B cell (primary cell): ENCODE data around the gene NMT2. TPM values are rescaled to one million over a fixed set of nuclear protein-coding genes. Genes with fewer than 3 reads are reported as not detected.

ENCODE experiments used
- ATAC-seq: fragments of 200-7000 bp; cut with Tn5 transposase; one replicate; pipeline ENCODE4 v1.10.0; 2021; ENCODE audit warnings: low read depth, mild to moderate bottlenecking, moderate number of reproducible peaks, moderate library complexity
- CTCF ChIA-PET: fragments of 350-600 bp; sonication (Branson Sonifier 250); formaldehyde crosslinking; loops from one replicate; lab custom pipeline; 2021; ENCODE audit warnings: antibody characterized with exemption, inconsistent platforms; lab: Charles Lee
- POLR2A ChIA-PET: fragments of 350-600 bp; sonication (Branson Sonifier 250); formaldehyde crosslinking; loops from one replicate; lab custom pipeline; 2021; ENCODE audit warnings: antibody characterized with exemption; lab: Charles Lee
- DNase-seq: peaks from one replicate; pipeline ENCODE4 v3.0.0; 2013
- H2AFZ ChIP-seq: 2 replicates; pipeline ENCODE4 v1.6.1; 2012; ENCODE audit warnings: mild to moderate bottlenecking, low read depth, low read length; ENCODE audit not compliant: insufficient read depth, poor library complexity, severe bottlenecking
- H3K27ac ChIP-seq, 2 donors: 1 replicate in 1 of 2; 2 replicates in 1 of 2; pipeline ENCODE4 v1.5.1; 2012 to 2013; ENCODE audit warnings: low read length in 2 of 2, mild to moderate bottlenecking in 2 of 2, moderate library complexity in 1 of 2
- H3K27me3 ChIP-seq, 4 experiments: fragments of 200-600 bp in 1 of 4; sonication (generic) in 1 of 4; replicated peaks in 1 of 4; 1 replicate in 2 of 4; 2 replicates in 2 of 4; pipeline versions ENCODE4 v1.6.1 to v1.7.0; 2013 to 2016; ENCODE audit warnings: low read length in 3 of 4, mild to moderate bottlenecking in 2 of 4, mixed read lengths in 1 of 4, moderate library complexity in 1 of 4; ENCODE audit not compliant: insufficient read depth in 4 of 4, control insufficient read depth in 3 of 4; ENCODE audit errors: control extremely low read depth in 1 of 4
- H3K36me3 ChIP-seq, 2 experiments: replicated peaks in 1 of 2; 1 replicate in 1 of 2; 2 replicates in 1 of 2; pipeline versions ENCODE4 v1.6.1 to v1.7.1; 2013; ENCODE audit warnings: low read length in 1 of 2; ENCODE audit not compliant: insufficient read depth in 2 of 2, control insufficient read depth in 1 of 2; ENCODE audit errors: control extremely low read depth in 1 of 2, extremely low read depth in 1 of 2
- H3K4me1 ChIP-seq, 2 donors: fragments of 200-600 bp in 1 of 2; sonication (generic) in 1 of 2; 1 replicate in 1 of 2; 2 replicates in 1 of 2; pipeline versions ENCODE4 v1.5.1 to v1.6.1; 2013 to 2017; ENCODE audit warnings: low read length in 2 of 2; ENCODE audit not compliant: control insufficient read depth in 2 of 2, insufficient read depth in 2 of 2
- H3K4me2 ChIP-seq: replicated peaks from 2 replicates; pipeline ENCODE3; 2012; ENCODE audit warnings: mild to moderate bottlenecking, low read depth, low read length; ENCODE audit not compliant: poor library complexity, severe bottlenecking
- H3K4me3 ChIP-seq, 5 experiments: fragments of 200-600 bp in 1 of 5; sonication (generic) in 1 of 5; 1 replicate in 3 of 5; 2 replicates in 2 of 5; pipeline versions ENCODE4 v1.5.1 to v1.7.0; 2011 to 2016; ENCODE audit warnings: low read length in 4 of 5, mild to moderate bottlenecking in 4 of 5, low read depth in 2 of 5, control low read depth in 1 of 5, moderate library complexity in 1 of 5; ENCODE audit not compliant: insufficient read depth in 1 of 5; ENCODE audit errors: control extremely low read depth in 1 of 5, extremely low read depth in 1 of 5
- H3K79me2 ChIP-seq: fragments of 200-600 bp; sonication (generic); one replicate; pipeline ENCODE4 v1.6.0; 2016; ENCODE audit warnings: low read length; ENCODE audit not compliant: control insufficient read depth, insufficient read depth
- H3K9ac ChIP-seq: fragments of 200-600 bp; sonication (generic); 2 replicates; pipeline ENCODE4 v1.6.1; 2017; ENCODE audit warnings: mild to moderate bottlenecking, low read length, moderate library complexity
- H3K9me3 ChIP-seq, 3 donors: one replicate each; pipeline versions ENCODE4 v1.6.1 to v1.7.1; 2013; ENCODE audit warnings: low read length in 2 of 3; ENCODE audit not compliant: control insufficient read depth in 2 of 3, insufficient read depth in 1 of 3; ENCODE audit errors: control extremely low read depth in 1 of 3
- H4K20me1 ChIP-seq: 2 replicates; pipeline ENCODE4 v1.6.0; 2012; ENCODE audit warnings: mild to moderate bottlenecking, low read length; ENCODE audit not compliant: insufficient read depth, control insufficient read depth, poor library complexity, severe bottlenecking
- H3K27ac Mint-ChIP-seq: one replicate; pipeline ENCODE4 v1.8.0; 2021; ENCODE audit warnings: mixed read lengths
- H3K27me3 Mint-ChIP-seq: one replicate; pipeline ENCODE4 v1.8.0; 2021; ENCODE audit warnings: mixed read lengths
- H3K4me1 Mint-ChIP-seq: one replicate; pipeline ENCODE4 v1.8.0; 2021; ENCODE audit warnings: mixed read lengths
- H3K4me3 Mint-ChIP-seq: one replicate; pipeline ENCODE4 v1.8.0; 2021; ENCODE audit warnings: mixed read lengths
- H3K9me3 Mint-ChIP-seq: one replicate; pipeline ENCODE4 v1.8.0; 2022; ENCODE audit warnings: mixed read lengths; ENCODE audit not compliant: insufficient read depth
- EZH2 ChIP-seq: IDR thresholded peaks from 2 replicates; pipeline ENCODE4 v1.6.1; 2012; ENCODE audit warnings: borderline replicate concordance, low read depth, mild to moderate bottlenecking, moderate library complexity, low read length; ENCODE audit not compliant: insufficient read depth, poor library complexity, severe bottlenecking
- WGBS: methylation state at CpG from one replicate; pipeline ENCODE4 v1.1.5; 2013; ENCODE audit warnings: missing lambda C conversion rate; ENCODE audit not compliant: insufficient coverage; 5-methylcytosine and 5-hydroxymethylcytosine counted together
- intact Hi-C: fragments of 100-400 bp; cut with micrococcal nuclease; formaldehyde crosslinking; loops from one replicate; pipeline ENCODE4 v1.10.0; 2022
- polyA plus RNA-seq: library from polyadenylated mRNA; depleted of rRNA; stranded (reverse); fragments of >200 nt; gene quantifications from 2 replicates; pipeline ENCODE4 v1.2.3, GENCODE V29; 2012
- total RNA-seq, 2 donors: library from RNA; stranded (reverse); fragments of 120-200 nt in 1 of 2; gene quantifications; 1 replicate in 1 of 2; 2 replicates in 1 of 2; pipeline versions ENCODE4 v1.2.3 to v1.2.4, GENCODE V29; 2013 to 2022
- TF ChIP-seq, protein P1 (sequence below): fragments of 200-600 bp; IDR thresholded peaks from one replicate; pipeline ENCODE4 v1.8.0; 2022; ENCODE audit warnings: antibody characterized with exemption, mild to moderate bottlenecking

The NMT2 gene
- total and polyA plus RNA-seq, 2 donors (not counting 1 experiment from before 2014, with no cell fraction given): 2.8 to 73.3 TPM

DNA sequence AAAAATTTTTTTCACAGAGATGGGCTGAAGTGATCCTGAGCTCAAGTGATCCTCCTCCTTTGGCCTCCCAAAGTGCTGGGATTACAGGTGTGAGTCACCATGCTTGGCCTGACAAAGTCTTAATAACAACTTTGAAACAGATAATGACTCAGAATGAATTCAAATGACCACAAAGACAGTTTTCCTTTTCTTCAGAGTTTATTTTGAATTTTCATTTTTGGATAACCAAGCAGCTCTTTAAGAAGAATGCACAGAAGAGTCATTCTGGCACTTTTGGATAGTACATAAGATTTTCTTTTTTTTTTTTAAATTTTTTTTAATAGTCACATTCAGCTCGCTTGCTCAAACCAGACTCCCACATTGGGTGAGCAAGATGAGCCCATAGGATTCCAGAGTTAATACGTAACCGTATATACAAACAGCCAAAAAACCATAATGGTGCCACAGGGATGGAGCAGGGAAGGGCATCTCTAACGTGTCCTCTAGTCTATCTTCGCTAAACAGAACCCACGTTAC lies 43.0 kb upstream of the NMT2 start:
- Mint-ChIP-seq H3K4me1 (peaks cover 28% of the 10 kb centered on the region), H3K27ac (no peak overlapping the region), H3K4me3 (no peak overlapping the region), H3K9me3 (no peaks in the 10 kb centered on the region), H3K27me3 (no peaks in the 10 kb centered on the region)
- H3K27me3 ChIP-seq: no peaks in the 10 kb centered on the region
- H3K79me2 ChIP-seq: no peaks in the 10 kb centered on the region
- ATAC-seq: no peak
- H3K9me3 ChIP-seq: no peaks in the 10 kb centered on the region
- H2AFZ ChIP-seq: no peak overlapping the region
- H3K9ac ChIP-seq: no peak overlapping the region
- 97% methylated on average over 3 of the region's 6 CpGs for WGBS
- H4K20me1 ChIP-seq: no peaks in the 10 kb centered on the region
- TF ChIP-seq EZH2: no peak
- intact Hi-C loops: no loop called here
- H3K4me3 ChIP-seq: no peak overlapping the region
- no peak overlapping the region for H3K27ac ChIP-seq
- peaks cover 16 to 18% of the 10 kb centered on the region in 2 donors for H3K4me1 ChIP-seq
- ChIA-PET POLR2A (no interaction called here), CTCF (interaction anchor here (0.8 to 3.2 kb wide), 3 partner anchors 10 to 44 kb away, joined by 3 to 8 read pairs (median 4); no protein-coding TSS in a partner anchor)
- H3K36me3 ChIP-seq: no peaks in the 10 kb centered on the region
- DNase-seq: no peak
- H3K4me2 ChIP-seq: no peak overlapping the region

DNA sequence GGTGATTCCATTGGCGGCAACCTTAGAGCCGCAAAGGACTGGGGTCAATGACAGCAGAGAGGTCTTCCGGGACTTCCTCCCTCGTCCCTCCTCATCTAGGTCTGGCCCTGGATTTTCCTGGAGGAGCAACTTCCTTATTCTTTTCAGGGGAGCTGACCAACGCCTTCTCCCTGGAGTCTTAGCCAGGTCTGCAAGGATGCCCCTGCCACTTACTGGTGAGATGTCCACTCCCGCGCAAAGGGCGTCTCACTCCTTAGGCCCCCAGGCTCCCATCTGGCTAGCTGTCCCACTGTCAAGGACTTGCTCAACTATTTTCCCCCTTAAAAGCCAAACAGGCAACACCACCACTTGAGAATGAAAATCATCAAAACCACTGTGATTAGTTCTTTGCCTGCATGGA lies 42.0 kb upstream of the NMT2 start:
- H3K4me3 Mint-ChIP-seq: no peak overlapping the region
- H3K27ac Mint-ChIP-seq: no peak overlapping the region
- peaks cover 28% of the 10 kb centered on the region for H3K4me1 Mint-ChIP-seq
- no peaks in the 10 kb centered on the region for H3K27me3 ChIP-seq
- ATAC-seq: no peak
- H3K9ac ChIP-seq: no peak overlapping the region
- ChIA-PET CTCF (interaction anchor here (0.7 to 3.2 kb wide), 4 partner anchors 11 to 43 kb away, joined by 3 to 8 read pairs (median 4); no protein-coding TSS in a partner anchor), POLR2A (no interaction called here)
- DNase-seq: no peak
- no peak overlapping the region for H2AFZ ChIP-seq
- intact Hi-C loops: no loop called here
- no peak overlapping the region for H3K27ac ChIP-seq
- 93% methylated on average over 8 of the region's 8 CpGs for WGBS
- no peak overlapping the region for H3K4me2 ChIP-seq
- H4K20me1 ChIP-seq: no peaks in the 10 kb centered on the region
- no peaks in the 10 kb centered on the region for H3K9me3 ChIP-seq
- no peak overlapping the region for H3K4me3 ChIP-seq
- no peaks in the 10 kb centered on the region for H3K27me3 Mint-ChIP-seq
- no peak for TF ChIP-seq EZH2
- TF ChIP-seq, protein P1, sequence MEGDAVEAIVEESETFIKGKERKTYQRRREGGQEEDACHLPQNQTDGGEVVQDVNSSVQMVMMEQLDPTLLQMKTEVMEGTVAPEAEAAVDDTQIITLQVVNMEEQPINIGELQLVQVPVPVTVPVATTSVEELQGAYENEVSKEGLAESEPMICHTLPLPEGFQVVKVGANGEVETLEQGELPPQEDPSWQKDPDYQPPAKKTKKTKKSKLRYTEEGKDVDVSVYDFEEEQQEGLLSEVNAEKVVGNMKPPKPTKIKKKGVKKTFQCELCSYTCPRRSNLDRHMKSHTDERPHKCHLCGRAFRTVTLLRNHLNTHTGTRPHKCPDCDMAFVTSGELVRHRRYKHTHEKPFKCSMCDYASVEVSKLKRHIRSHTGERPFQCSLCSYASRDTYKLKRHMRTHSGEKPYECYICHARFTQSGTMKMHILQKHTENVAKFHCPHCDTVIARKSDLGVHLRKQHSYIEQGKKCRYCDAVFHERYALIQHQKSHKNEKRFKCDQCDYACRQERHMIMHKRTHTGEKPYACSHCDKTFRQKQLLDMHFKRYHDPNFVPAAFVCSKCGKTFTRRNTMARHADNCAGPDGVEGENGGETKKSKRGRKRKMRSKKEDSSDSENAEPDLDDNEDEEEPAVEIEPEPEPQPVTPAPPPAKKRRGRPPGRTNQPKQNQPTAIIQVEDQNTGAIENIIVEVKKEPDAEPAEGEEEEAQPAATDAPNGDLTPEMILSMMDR: no peak
- H3K9me3 Mint-ChIP-seq: no peaks in the 10 kb centered on the region
- H3K4me1 ChIP-seq: peaks cover 16 to 18% of the 10 kb centered on the region in 2 donors
- no peaks in the 10 kb centered on the region for H3K79me2 ChIP-seq
- no peaks in the 10 kb centered on the region for H3K36me3 ChIP-seq
